ENCODE data around the gene GLIS1.

DNA sequence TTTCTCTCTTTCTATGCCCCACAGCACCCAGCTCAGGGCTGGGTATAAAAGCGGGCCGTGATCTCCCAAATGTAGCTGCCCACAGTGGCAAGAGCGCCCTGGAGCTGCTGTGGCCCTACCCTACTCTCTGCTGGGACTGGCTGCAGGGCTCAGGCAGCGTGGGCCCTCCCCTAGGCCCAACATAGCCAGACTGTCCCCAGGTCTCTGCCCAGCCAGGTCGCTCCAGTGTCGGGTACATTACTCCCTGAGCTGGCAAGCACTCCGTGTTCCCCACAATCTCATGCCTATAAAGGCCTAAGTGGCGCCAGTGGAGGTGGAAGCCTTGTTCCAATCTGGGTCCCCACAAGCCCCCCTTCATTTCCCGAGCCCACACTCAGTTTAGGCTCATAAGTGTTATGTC, 66.2 kb downstream of the GLIS1 start:
- no peak for TF ChIP-seq POLR2A (IDR thresholded peaks at IDR 0.05)
- TF ChIP-seq, protein P1, sequence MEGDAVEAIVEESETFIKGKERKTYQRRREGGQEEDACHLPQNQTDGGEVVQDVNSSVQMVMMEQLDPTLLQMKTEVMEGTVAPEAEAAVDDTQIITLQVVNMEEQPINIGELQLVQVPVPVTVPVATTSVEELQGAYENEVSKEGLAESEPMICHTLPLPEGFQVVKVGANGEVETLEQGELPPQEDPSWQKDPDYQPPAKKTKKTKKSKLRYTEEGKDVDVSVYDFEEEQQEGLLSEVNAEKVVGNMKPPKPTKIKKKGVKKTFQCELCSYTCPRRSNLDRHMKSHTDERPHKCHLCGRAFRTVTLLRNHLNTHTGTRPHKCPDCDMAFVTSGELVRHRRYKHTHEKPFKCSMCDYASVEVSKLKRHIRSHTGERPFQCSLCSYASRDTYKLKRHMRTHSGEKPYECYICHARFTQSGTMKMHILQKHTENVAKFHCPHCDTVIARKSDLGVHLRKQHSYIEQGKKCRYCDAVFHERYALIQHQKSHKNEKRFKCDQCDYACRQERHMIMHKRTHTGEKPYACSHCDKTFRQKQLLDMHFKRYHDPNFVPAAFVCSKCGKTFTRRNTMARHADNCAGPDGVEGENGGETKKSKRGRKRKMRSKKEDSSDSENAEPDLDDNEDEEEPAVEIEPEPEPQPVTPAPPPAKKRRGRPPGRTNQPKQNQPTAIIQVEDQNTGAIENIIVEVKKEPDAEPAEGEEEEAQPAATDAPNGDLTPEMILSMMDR (IDR thresholded peaks at IDR 0.05), result no peak

Data from heart left ventricle (tissue), 13 donors.